ENCODE measurements around the gene PPP6R3.
"Not testable (repeated sequence)": the region's sequence is repeated elsewhere in the genome, so short reads cannot be mapped to it uniquely, and the experiment has no call there.

PPP6R3 gene

GRCh38 chr11:68469642-68470041 is 9.1 kb downstream of the PPP6R3 start:
- DNase-seq (ENCODE audit: low read depth in 2 of 2): no peak
- no peak overlapping the region for H3K4me3 ChIP-seq (replicated peaks in 1 of 2; ENCODE audit: low read depth in 2 of 2, low read length in 2 of 2)
- no peak for TF ChIP-seq CTCF (IDR thresholded peaks at IDR 0.05; ENCODE audit: low read depth, low read length)

- no peak overlapping the region for H3K4me3 ChIP-seq (replicated peaks in 1 of 2; ENCODE audit: low read depth in 2 of 2, low read length in 2 of 2)
- TF ChIP-seq CTCF (IDR thresholded peaks at IDR 0.05; ENCODE audit: low read depth, low read length): no peak
- no peak for DNase-seq (ENCODE audit: low read depth in 2 of 2)
Measured at GRCh38 chr11:68470304-68470811, 9.8 kb downstream of the PPP6R3 start.

GRCh38 chr11:68471360-68472340 is 11.1 kb downstream of the PPP6R3 start:
- TF ChIP-seq CTCF (IDR thresholded peaks at IDR 0.05; ENCODE audit: low read depth, low read length): no peak
- peak; percentile 85 to 89 for DNase-seq (ENCODE audit: low read depth in 2 of 2)
- H3K4me3 ChIP-seq (replicated peaks in 1 of 2; ENCODE audit: low read depth in 2 of 2, low read length in 2 of 2): no peak overlapping the region

- no peak for DNase-seq (ENCODE audit: low read depth in 2 of 2)
- TF ChIP-seq CTCF (IDR thresholded peaks at IDR 0.05; ENCODE audit: low read depth, low read length): no peak
- no peak overlapping the region for H3K4me3 ChIP-seq (replicated peaks in 1 of 2; ENCODE audit: low read depth in 2 of 2, low read length in 2 of 2)
Measured at GRCh38 chr11:68472778-68473177, 12.2 kb downstream of the PPP6R3 start.

- no peak for DNase-seq (ENCODE audit: low read depth in 2 of 2)
- TF ChIP-seq CTCF (IDR thresholded peaks at IDR 0.05; ENCODE audit: low read depth, low read length): no peak
- no peak overlapping the region for H3K4me3 ChIP-seq (replicated peaks in 1 of 2; ENCODE audit: low read depth in 2 of 2, low read length in 2 of 2)
Measured at GRCh38 chr11:68473693-68474092, 13.1 kb downstream of the PPP6R3 start.

GRCh38 chr11:68475626-68476025 is 15.1 kb downstream of the PPP6R3 start:
- not testable (repeated sequence) for H3K4me3 ChIP-seq (replicated peaks in 1 of 2; ENCODE audit: low read depth in 2 of 2, low read length in 2 of 2); DNase-seq (ENCODE audit: low read depth in 2 of 2)

DNA sequence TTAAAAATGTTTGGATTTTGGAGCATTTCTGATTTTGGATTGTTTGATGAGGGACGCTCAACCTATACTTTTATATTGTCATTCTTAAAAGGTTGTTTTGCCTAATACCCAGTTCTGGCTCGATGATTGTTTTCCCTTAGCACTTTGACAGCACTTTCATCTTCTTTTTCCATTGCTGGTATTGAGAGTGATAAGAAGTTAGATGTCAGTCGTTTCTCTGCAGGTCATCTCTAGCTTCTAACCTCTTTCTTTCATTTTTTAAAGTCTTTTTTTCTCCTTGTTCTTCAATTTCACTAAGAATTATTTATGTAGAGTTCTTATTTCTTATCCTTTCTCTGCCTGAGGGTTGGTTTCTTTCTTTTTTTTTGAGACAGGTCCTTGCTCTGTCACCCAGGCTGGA is 18.8 kb downstream of the PPP6R3 start:
- no peak overlapping the region for H3K4me3 ChIP-seq (replicated peaks in 1 of 2; ENCODE audit: low read depth in 2 of 2, low read length in 2 of 2)
- TF ChIP-seq CTCF (IDR thresholded peaks at IDR 0.05; ENCODE audit: low read depth, low read length): no peak
- DNase-seq (ENCODE audit: low read depth in 2 of 2): no peak
